ENCODE data around the gene NOTUM.

The NOTUM gene

GRCh38 chr17:81927152-81927652 lies 33.8 kb downstream of the NOTUM start:
- no peaks in the 10 kb centered on the region for H3K9me3 ChIP-seq (ENCODE audit: control insufficient read depth, insufficient read depth, low read length)
- peaks cover 22% of the 10 kb centered on the region for H3K4me1 ChIP-seq (ENCODE audit: control insufficient read depth, insufficient read depth, low read length)

DNA sequence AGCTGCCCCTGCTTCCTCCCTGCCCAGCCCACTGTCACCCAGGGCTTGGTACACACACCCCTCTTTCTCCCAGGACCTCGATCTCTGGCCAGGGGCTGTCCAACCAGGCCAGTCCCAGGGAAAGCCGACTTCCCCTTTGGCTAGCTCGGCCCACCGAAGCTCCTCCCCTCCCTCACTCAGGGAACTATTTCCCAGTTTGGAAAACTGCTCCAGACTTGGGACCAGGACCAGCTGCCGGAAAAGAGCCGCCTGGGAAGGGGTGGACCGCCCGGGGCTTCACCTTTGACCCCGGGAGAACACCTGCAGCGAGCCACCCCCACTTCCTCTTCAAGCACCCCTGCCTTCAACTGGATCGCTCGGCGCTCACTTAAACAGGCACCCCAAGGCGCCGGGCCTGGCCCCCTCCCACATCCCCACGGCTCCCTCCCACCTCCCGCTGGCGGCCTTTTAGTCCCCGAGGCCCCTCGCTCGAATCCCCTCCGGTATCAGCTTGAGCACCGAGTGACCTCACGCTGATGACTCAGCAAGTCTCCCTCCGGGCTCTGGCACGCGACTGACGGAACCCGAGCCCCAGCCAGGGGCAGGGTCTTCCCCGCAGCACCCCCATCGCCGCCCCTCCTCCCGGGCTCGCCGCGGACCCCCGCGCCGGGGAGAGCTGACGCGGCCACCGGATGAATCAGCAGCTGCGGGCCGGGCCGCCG lies 34.4 kb downstream of the NOTUM start:
- H3K36me3 ChIP-seq (ENCODE audit: control insufficient read depth, insufficient read depth, low read length), result peaks cover 4% of the 10 kb centered on the region; the same call in 1 of the 2 replicates
- H3K4me3 ChIP-seq (ENCODE audit: low read length), result peak overlapping the region; percentile 81
- peaks cover 22% of the 10 kb centered on the region for H3K4me1 ChIP-seq (ENCODE audit: control insufficient read depth, insufficient read depth, low read length)
- no peaks in the 10 kb centered on the region for H3K9me3 ChIP-seq (ENCODE audit: control insufficient read depth, insufficient read depth, low read length)
- no peak overlapping the region for H3K27ac ChIP-seq (ENCODE audit: low read length)
- no peak for DNase-seq (ENCODE audit: low read depth, low spot score)
- 0 out of 2 replicates have a peak, but pooled peaks cover 1% of the 10 kb centered on the region for H3K27me3 ChIP-seq (ENCODE audit: control insufficient read depth, insufficient read depth, low read length)
- WGBS (ENCODE audit: insufficient coverage, insufficient read length), result no CpG with 5 or more reads among the region's 46 CpGs

More at GRCh38 chr17:81927152-81927652, 33.8 kb downstream of the NOTUM start:
- Histone ChIP-seq H3K27ac (ENCODE audit: low read length) (no peak overlapping the region), H3K36me3 (ENCODE audit: control insufficient read depth, insufficient read depth, low read length) (no peaks in the 10 kb centered on the region; the same call in 1 of the 2 replicates), H3K4me3 (ENCODE audit: low read length) (peak overlapping the region; percentile 81), H3K27me3 (ENCODE audit: control insufficient read depth, insufficient read depth, low read length) (0 out of 2 replicates have a peak, but pooled peaks cover 1% of the 10 kb centered on the region)
- WGBS (ENCODE audit: insufficient coverage, insufficient read length), result no CpG with 5 or more reads among the region's 78 CpGs
- no peak for DNase-seq (ENCODE audit: low read depth, low spot score)

GRCh38 chr17:81925860-81926450 lies 35.0 kb downstream of the NOTUM start:
- Histone ChIP-seq H3K36me3 (ENCODE audit: control insufficient read depth, insufficient read depth, low read length) (peaks cover 6% of the 10 kb centered on the region; the same call in 1 of the 2 replicates), H3K27ac (ENCODE audit: low read length) (no peak overlapping the region), H3K9me3 (ENCODE audit: control insufficient read depth, insufficient read depth, low read length) (no peaks in the 10 kb centered on the region), H3K4me3 (ENCODE audit: low read length) (peak overlapping the region; percentile 81; the same call in 1 of the 2 replicates), H3K4me1 (ENCODE audit: control insufficient read depth, insufficient read depth, low read length) (peaks cover 22% of the 10 kb centered on the region), H3K27me3 (ENCODE audit: control insufficient read depth, insufficient read depth, low read length) (0 out of 2 replicates have a peak, but pooled peaks cover 1% of the 10 kb centered on the region)
- DNase-seq (ENCODE audit: low read depth, low spot score), result no peak
- no CpG with 5 or more reads among the region's 10 CpGs for WGBS (ENCODE audit: insufficient coverage, insufficient read length)

- H3K9me3 ChIP-seq (ENCODE audit: control insufficient read depth, insufficient read depth, low read length), result no peaks in the 10 kb centered on the region
- H3K36me3 ChIP-seq (ENCODE audit: control insufficient read depth, insufficient read depth, low read length), result peaks cover 9% of the 10 kb centered on the region; the same call in 1 of the 2 replicates
- DNase-seq (ENCODE audit: low read depth, low spot score), result no peak
- no peak overlapping the region for H3K27ac ChIP-seq (ENCODE audit: low read length)
- H3K4me3 ChIP-seq (ENCODE audit: low read length), result no peak overlapping the region
- WGBS (ENCODE audit: insufficient coverage, insufficient read length), result no CpG with 5 or more reads among the region's 21 CpGs
- H3K4me1 ChIP-seq (ENCODE audit: control insufficient read depth, insufficient read depth, low read length), result peaks cover 22% of the 10 kb centered on the region
- H3K27me3 ChIP-seq (ENCODE audit: control insufficient read depth, insufficient read depth, low read length), result 0 out of 2 replicates have a peak, but pooled peaks cover 1% of the 10 kb centered on the region
Observed at GRCh38 chr17:81924557-81925532, 36.1 kb downstream of the NOTUM start.

- DNase-seq (ENCODE audit: low read depth, low spot score), result no peak
- Histone ChIP-seq H3K4me1 (ENCODE audit: control insufficient read depth, insufficient read depth, low read length) (peaks cover 22% of the 10 kb centered on the region), H3K27me3 (ENCODE audit: control insufficient read depth, insufficient read depth, low read length) (0 out of 2 replicates have a peak, but pooled peaks cover under 1% of the 10 kb centered on the region), H3K27ac (ENCODE audit: low read length) (no peak overlapping the region), H3K4me3 (ENCODE audit: low read length) (no peak overlapping the region; the same call in 1 of the 2 replicates), H3K9me3 (ENCODE audit: control insufficient read depth, insufficient read depth, low read length) (no peaks in the 10 kb centered on the region), H3K36me3 (ENCODE audit: control insufficient read depth, insufficient read depth, low read length) (peaks cover 9% of the 10 kb centered on the region; the same call in 1 of the 2 replicates)
- WGBS (ENCODE audit: insufficient coverage, insufficient read length), result no CpG with 5 or more reads among the region's 32 CpGs
Observed at GRCh38 chr17:81923302-81924260, 37.4 kb downstream of the NOTUM start.

GRCh38 chr17:81922566-81923301 lies 38.3 kb downstream of the NOTUM start:
- DNase-seq (ENCODE audit: low read depth, low spot score), result no peak
- Histone ChIP-seq H3K27me3 (ENCODE audit: control insufficient read depth, insufficient read depth, low read length) (no peaks in the 10 kb centered on the region), H3K36me3 (ENCODE audit: control insufficient read depth, insufficient read depth, low read length) (peaks cover 9% of the 10 kb centered on the region; the same call in 1 of the 2 replicates), H3K27ac (ENCODE audit: low read length) (no peak overlapping the region), H3K9me3 (ENCODE audit: control insufficient read depth, insufficient read depth, low read length) (no peaks in the 10 kb centered on the region), H3K4me3 (ENCODE audit: low read length) (no peak overlapping the region), H3K4me1 (ENCODE audit: control insufficient read depth, insufficient read depth, low read length) (peaks cover 22% of the 10 kb centered on the region)
- no CpG with 5 or more reads among the region's 58 CpGs for WGBS (ENCODE audit: insufficient coverage, insufficient read length)

- H3K27me3 ChIP-seq (ENCODE audit: control insufficient read depth, insufficient read depth, low read length), result no peaks in the 10 kb centered on the region
- H3K4me3 ChIP-seq (ENCODE audit: low read length), result no peak overlapping the region
- H3K27ac ChIP-seq (ENCODE audit: low read length), result no peak overlapping the region
- peaks cover 22% of the 10 kb centered on the region for H3K4me1 ChIP-seq (ENCODE audit: control insufficient read depth, insufficient read depth, low read length)
- WGBS (ENCODE audit: insufficient coverage, insufficient read length), result no CpG with 5 or more reads among the region's 23 CpGs
- no peaks in the 10 kb centered on the region for H3K9me3 ChIP-seq (ENCODE audit: control insufficient read depth, insufficient read depth, low read length)
- DNase-seq (ENCODE audit: low read depth, low spot score), result no peak
- H3K36me3 ChIP-seq (ENCODE audit: control insufficient read depth, insufficient read depth, low read length), result peaks cover 9% of the 10 kb centered on the region; the same call in 1 of the 2 replicates
Observed at GRCh38 chr17:81921996-81922565, 38.9 kb downstream of the NOTUM start.

GRCh38 chr17:81921537-81921862 lies 39.5 kb downstream of the NOTUM start:
- peaks cover 9% of the 10 kb centered on the region; the same call in 1 of the 2 replicates for H3K36me3 ChIP-seq (ENCODE audit: control insufficient read depth, insufficient read depth, low read length)

More at GRCh38 chr17:81921537-81921862, 39.5 kb downstream of the NOTUM start:
- WGBS (ENCODE audit: insufficient coverage, insufficient read length), result no CpG with 5 or more reads among the region's 3 CpGs
- no peak overlapping the region for H3K27ac ChIP-seq (ENCODE audit: low read length)
- peaks cover 25% of the 10 kb centered on the region for H3K4me1 ChIP-seq (ENCODE audit: control insufficient read depth, insufficient read depth, low read length)
- no peak for DNase-seq (ENCODE audit: low read depth, low spot score)
- H3K27me3 ChIP-seq (ENCODE audit: control insufficient read depth, insufficient read depth, low read length), result no peaks in the 10 kb centered on the region
- no peaks in the 10 kb centered on the region for H3K9me3 ChIP-seq (ENCODE audit: control insufficient read depth, insufficient read depth, low read length)
- H3K4me3 ChIP-seq (ENCODE audit: low read length), result no peak overlapping the region
